HG03196 (cell line): Measurements from ENCODE around the gene TOMM22.
"Not testable (repeated sequence)": the region's sequence is repeated elsewhere in the genome, so short reads cannot be mapped to it uniquely, and the experiment has no call there.

ENCODE experiments used
- ATAC-seq: cut with Tn5 transposase; IDR thresholded peaks from one replicate; pipeline ENCODE4 v1.9.1; 2021; ENCODE audit not compliant: unreplicated experiment

TOMM22 gene

DNA sequence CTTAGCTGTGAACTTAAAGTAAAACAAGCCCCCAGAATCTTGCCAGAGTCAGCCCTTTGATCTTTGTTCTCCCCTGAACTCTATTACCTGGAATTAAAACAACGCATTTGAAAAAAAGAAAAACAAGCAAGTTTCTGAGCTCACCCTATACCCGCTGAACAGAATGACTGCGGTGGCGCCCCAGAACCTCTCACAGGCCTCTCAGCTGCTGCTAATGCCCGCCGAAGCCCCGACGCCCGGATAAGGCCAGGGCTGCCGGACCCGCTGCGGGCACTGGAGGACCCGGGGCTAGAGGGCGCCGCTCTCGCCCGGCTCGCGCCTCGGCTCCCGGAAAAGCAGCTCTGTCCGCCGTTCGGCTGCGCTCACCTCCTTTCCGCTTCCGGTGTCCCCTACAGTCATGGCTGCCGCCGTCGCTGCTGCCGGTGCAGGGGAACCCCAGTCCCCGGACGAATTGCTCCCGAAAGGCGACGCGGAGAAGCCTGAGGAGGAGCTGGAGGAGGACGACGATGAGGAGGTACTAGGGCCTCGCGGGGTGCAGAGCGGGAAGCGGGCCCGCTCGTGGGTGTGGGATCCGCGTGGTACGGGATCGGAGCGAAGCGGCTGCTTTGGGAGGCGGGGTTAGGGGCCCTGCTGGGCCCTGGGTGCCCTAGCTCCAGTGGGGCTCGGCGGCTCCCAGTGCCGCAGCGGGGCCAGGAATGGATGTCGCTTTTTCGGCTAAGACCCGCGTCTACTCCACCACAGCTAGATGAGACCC lies at the start of gene TOMM22:
Gene TOMM22 (plus strand): TSS at position 376 of the 754 bp plus-strand sequence. CDS start 22 bp downstream, at position 398.
- peak; percentile 90 for ATAC-seq

DNA sequence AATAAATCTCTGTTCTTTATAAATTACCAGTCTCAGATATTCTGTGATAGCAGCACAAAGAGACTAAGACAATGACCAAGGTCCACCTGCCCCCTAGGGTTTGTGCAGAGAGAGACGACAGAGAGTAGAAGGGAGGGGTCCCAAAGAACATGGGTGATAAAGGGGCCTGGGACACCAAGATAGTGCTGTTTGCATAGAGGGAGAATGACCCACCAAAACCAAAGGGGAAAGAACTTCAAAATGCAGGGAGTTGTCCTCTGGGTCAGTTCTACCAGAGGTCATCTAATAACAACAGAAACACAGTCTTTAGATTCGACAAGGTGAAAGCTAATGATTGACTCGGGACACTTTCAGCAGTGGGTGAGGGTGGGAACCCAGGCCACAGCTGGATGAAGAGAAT lies 49.2 kb upstream of the TOMM22 start:
- ATAC-seq = no peak

DNA sequence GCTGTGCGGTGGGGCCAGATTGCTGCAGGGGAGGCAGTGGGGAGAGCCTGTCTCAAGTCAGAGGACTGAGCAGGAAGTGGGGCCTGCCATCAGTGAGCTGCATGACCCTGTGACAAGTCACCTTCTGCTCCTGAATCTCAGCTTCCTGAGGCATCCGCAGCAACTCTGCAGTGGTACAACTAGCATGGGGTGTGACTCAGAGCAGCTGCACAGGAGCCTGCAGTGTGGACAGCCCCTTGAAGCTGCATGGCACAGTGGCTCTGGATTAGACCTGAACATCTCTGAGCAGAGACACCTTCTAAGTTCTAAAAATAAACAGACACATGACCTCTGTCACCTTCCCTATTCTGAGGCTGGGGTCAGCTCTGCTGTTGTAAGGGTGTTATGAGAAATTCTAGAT lies 43.5 kb upstream of the TOMM22 start:
- no peak for ATAC-seq

DNA sequence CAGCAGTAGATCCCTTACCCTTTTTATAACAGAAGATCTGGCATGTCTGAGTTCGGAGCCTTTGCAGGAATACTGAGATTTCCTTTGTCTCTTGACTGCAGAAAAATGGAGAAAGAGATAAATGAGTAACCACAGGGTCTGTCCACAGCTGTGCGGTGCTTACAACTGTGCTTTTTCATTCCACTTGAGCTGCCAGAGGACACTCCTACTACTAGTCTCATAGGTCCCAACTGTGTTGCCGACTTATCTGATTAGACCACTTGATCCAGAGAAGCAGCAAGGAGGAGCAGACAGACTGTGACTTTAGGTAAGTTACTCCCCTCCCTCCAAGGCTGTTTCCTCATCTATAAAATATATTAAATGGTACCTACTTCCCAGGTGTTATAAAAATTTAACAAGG lies 43.0 kb upstream of the TOMM22 start:
- ATAC-seq = no peak

DNA sequence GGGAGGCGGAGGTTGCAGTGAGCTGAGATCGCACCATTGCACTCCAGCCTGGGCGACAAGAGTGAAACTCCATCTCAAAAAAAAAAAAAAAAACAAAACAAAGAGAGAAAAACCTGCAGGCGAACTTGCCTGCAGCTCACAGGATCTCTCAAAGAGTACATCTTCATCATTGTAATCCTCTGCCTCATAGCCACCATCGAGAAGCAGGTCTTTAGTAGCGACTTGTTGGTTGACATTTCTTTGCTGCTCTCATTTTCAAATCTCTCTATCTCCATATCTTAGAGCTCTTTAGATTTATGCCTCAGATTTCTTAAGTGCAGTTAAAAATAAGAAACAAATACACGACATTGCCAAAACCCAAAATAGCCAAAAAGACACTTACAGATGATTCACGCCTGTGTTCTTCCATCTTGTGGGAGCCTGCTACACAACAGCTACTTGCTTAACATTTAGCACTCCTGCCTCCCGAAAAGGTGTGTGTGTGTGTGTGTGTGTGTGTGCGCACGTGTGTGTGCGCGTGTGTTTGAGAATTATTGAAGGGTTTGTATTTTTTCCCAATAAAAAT lies 40.2 kb upstream of the TOMM22 start:
- ATAC-seq = no peak

DNA sequence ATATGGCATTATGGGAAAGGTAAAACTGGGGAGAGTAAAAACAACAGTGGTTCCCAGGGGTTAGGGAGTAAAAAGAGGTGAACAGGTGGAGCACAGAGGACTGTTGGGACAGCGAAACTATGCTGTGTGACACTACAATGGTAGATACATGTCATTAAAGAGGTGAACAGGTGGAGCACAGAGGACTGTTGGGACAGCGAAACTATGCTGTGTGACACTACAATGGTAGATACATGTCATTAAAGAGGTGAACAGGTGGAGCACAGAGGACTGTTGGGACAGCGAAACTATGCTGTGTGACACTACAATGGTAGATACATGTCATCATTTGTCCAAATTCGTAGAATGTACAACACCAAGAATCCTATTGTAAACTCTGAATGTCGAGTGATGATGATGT lies 37.5 kb upstream of the TOMM22 start:
- ATAC-seq = not testable (repeated sequence)

DNA sequence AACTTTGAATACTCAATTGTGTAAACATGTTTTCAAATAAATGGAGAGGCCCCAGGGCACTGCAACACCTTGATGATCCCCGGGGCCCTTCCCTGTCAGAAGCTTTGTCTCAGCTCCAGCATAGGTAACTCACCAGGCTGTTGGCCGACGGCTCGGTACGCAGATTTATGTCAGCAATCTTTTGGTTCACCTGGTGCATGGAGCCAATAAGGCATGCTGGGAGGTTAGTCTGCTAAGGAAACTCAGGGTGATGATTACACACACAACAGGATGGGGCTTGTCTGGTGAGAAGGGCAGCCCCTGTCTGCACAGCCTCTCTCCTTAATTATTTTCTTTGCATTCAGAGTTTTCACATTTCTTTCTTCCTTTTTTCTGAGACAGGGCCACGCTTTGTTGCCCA lies 36.3 kb upstream of the TOMM22 start:
- ATAC-seq = no peak

DNA sequence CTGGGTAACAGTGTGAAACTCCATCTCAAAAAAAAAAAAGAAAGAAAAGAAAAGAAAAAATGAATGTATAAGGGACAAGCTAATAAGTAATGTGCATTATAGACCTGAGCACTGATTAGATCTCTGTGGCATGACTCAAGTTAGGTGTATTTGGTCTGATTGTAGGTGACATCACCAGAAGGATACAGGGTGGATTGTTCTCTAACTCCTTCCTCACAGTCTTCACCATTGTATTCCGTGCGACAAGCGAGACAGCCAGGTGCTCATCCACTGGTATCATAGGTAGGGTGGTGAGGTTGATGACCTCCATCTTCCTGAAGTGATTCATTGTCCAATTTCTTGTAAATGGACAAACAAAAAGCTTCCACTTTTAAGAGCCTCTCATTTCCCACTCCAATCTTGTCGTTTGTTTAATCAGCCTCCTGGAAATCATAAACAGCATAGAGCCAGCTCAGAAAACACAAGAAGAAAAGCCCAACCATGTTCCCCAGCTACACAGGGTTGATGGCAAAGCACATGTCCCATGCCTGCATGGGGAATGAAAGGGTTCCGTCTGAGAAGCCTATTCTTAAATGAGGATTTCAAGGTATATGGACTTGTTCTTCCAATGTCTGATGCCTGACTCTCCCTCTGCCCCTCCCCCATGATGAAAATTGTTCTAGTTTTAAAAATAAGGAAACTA lies 31.8 kb upstream of the TOMM22 start:
- no peak for ATAC-seq

DNA sequence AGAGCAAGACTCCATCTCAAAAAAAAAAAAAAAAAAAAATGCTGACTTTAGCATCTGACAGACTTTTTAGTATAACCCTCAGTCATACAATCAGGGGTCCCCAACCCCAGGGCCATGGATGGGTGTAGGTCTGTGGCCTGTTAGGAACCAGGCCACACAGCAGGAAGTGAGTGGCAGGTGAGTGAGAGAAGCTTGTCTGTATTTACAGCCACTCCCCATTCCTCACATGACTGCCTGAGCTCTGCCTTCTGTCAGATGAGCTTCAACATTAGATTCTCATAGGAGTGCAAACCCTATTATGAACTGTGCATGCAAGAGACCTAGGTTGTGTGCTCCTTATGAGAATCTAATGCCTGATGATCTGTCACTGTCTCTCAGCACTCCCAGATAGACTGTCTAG lies 28.9 kb upstream of the TOMM22 start:
- no peak for ATAC-seq

DNA sequence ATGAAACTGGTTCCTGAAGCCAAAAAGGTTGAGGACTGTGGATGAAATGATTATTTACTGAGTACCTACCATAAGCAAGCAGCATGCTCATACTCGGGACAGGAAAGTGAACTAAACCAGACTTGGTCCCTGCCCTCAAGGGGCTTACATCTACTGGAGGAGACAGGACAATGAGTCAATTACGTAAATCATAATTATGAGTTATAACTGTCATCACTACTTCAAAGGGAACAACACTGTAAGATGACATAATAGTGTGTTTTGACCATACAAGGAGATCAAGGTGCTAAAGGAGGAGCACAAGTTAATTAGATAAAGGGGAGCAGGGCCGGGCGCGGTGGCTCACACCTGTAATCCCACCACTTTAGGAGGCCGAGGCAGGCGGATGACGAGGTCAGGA lies 28.0 kb upstream of the TOMM22 start:
- ATAC-seq = no peak

DNA sequence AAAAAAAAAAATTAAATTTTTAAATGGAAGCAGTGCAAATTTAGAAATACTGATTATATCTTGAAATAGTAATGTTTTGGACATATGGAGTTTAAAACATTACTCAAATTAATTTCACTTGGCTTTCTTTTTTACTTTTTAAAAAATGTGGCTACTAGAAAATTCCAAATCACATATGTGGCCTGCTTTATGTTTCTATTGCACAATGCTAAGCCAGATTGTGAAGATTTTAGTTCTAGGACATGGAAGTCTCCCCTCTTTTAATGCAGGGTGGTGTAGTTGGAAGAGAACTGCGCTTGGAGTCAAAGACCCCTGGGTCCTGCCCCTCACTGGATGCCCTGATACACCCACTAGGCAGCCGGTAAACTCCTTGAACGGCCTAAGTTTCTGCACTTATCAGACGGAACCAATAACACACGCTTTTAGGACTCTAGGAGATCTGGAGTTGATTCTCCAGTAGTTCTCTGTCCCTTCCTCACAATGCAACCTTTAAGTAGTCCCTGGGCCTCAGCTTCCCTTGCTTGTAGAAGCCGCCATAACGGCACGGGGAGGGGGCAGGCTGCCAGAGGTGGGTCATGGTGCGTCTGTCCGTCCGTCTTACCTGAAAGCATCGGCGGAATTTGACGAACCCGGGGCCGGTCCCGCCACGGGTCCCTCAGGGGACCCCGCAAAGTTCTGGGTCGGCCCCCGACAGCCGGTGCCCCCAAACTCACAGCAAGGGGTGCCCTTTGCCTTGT lies 26.1 kb upstream of the TOMM22 start:
- no peak for ATAC-seq

DNA sequence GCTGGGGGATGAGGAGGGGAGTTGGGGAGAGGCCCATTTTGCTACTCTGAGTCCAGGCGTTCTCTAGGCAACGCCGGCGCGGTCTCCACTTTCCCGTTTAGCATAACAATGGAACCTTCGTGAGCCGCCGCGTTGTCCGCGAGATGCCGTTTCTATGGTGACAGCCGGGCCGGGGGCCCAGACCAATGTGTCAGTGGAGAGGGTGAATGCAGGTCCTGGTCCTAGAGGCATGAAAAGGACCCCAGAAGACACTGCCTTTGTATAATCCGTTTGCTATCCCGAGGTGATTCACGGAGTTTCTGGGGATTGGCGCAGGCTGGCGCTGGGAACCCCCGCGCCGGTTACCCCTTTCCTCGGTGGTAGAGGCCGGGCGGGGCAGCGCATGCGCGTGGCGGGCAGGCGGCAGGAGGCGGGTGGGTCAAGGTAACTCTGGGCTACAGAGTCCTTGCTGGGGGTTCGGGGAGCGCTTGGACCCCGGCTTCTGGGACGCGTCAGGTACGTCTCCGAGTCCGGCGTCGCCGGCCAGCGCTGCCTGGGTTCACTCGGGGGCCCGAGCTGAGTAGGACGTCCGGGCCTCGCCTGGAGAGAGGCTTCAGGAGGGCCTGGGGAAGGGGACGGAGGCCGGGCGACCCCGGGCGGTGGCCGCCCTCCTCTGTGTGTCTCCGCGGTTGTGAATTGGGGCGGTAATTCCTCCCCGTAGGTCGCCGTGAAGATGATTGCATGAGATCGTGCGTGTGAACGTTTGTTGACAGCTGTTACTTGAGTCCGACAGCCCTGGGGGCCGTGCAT lies 25.3 kb upstream of the TOMM22 start, which contains the start of the genes CBY1 and FAM227A:
Gene CBY1 (plus strand): TSS at position 383 of the 789 bp plus-strand sequence. CDS start 11,417 bp downstream, outside the sequence.
Gene FAM227A (minus strand): TSS at position 137 of the 789 bp plus-strand sequence. CDS start 6,224 bp downstream, outside the sequence.
- peak; percentile 71 for ATAC-seq

DNA sequence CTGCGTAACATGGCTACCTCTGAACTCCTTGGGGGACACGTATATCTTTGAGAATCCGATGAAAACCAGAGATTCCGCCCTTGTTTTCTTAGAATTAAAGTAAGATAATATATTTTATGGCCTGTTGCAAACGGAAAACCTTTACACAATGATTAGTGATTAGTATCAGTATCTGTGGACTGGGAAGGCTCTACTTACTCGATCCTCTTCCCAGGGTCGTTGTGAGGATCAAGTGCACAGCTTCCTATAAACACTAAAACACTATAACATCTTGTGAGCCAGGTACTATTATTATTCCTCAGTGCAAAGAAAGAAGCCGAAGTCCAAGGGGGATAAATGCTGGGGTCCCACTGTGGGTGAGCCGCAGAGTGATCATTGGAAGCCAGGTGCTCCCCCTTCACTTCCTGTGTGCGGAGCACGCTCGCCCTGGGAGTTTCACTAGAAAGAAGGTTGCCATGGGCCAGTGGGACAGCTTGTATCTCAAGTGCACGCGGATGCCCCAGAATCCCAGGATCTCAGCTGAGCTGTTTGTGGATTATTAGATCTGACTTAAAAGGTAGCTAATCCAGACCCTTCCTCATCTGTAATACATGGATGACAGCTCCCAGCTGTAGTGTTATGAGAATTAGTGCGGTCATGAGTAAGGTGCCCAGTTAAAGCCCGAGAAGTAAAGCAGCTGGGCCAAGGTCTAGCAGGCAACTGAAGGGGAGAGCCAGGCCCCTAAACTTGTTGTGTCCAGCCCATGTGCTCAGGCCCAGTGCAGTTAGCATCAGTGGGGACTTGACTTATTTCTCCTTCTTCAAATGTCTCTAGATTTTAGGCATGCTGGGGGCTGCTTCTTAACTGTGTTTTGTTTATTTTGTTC lies 24.5 kb upstream of the TOMM22 start:
- ATAC-seq = peak; percentile 39

DNA sequence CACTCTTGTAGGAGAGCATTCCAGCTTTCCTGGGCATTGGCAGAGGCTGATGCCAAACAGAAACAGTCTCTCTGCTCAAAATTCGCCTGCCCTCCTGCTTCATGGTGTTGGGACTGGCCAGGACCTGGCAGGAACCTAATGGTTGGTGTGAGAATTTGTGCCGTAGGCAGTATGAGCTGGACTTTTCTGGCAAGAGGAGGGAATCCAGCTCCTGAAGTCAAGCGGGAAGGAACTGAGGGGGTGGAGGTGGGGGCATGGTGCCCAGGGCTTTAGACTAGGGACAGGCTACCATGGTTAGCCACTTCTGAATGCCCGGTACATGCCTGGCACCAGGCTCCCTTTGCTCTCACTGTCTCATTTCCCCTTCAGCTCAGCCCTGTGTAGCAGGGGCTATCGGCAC lies 6.9 kb upstream of the TOMM22 start:
- no peak for ATAC-seq

DNA sequence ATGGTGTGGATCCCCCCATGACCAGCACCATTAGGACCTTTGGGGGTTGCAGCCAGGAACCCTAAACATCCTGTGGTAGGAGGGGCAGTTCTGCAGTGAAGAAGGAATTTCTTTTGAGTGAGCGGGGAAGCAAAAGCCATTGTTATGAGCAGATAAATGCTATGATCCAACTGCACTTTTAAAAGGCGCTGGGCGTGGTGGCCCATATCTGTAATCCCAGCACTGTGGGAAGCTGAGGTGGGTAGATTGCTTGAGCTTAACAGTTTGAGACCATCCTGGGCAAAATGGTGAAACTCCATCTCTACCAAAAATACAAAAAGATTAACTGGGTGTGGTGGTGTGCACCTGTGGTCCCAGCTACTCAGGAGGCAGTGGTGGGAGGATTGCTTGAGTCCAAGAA lies 5.9 kb upstream of the TOMM22 start:
- no peak for ATAC-seq

DNA sequence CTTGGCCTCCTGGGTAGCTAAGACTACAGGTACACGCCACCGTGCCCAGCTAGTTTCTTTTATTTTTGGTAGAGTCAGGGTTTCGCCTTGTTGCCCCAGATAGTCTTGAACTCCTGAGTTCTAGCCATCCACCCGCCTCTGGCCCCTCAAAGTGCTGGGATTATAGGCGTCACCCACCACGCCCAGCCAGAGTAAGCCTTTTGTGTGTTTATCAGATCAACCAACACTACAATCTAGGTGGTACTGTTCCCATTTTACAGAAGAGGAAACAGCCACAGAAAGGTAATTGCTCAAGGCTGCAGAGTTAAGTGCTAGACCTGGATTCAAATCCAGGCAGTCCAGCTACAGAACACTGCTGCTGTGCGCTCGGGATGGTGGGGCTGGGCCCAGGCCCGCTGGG lies 3.1 kb downstream of the TOMM22 start:
- no peak for ATAC-seq

DNA sequence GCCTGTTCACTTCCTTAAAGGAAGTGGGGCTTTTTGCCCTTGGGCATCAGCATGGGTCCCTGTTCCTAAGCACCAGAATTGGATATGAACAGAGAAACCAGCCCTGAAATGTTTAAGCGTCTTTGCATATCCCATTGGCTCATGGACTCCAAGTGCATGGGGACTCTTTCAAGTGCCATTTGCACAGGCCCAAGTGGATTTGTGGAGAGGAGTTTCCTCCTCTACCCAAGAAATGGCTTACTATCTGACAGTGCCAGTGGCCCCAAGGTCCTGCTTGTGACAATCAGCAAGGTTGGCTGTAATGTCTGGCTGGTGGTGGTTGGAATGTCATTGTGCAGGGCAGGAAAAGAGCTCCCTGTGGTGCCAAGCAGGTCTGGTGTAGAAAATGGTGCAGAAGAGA lies 4.0 kb downstream of the TOMM22 start:
- ATAC-seq = no peak

DNA sequence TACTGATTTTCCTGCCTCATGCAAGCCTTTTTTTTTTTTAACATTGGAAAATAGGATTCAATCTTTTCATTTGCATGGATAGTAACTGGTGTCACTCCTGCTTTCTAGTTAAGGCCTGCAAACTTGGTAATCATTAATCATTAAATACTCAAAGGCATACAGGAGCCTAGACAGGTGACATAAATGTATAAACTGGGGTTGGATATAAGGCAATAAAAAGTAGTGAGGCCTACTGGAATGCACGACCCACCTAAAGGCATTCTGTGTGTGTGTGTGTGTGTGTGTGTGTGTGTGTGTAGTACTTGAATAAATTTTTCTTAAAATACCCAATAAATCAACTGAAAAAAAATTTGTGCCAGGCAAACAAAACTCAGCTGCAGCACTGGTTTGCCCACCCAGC lies 7.9 kb downstream of the TOMM22 start:
- ATAC-seq = no peak

DNA sequence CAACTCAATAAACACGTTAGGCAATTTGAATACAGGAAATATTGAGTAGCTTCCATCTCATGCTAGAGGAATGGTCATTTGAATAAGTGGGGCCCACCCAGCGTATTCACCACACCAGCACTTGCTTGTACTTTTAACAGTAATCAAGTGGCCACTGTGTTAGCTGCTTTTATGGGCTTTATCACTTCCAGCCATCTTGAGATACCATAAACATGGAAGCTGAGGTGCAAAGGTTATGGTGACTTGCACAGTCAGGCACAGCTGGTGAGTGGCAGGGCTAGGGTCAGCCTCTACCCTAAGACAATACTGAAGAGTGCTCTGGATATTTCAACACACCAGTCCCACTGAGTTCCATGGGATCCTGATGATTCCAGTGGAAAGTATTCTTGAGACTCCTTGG lies 12.3 kb downstream of the TOMM22 start:
- ATAC-seq = no peak

DNA sequence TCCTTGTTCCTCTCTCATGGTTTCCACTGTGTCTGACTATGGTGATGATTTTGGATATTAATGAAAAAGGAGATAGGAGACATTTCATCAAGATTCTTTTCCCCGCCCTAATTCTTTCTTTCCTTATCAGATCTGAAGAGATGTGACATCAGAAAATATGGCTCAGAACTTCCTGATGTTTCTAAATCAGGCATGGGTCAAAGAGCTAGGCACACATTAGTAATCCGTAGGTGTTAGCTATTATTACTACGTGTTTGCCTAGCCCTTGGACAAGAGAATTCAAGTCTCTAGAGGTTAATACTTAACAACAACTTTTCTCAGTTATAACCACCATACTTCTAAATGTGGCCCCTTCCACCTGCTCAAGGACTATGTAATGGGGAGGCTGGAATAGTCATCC lies 13.2 kb downstream of the TOMM22 start:
- no peak for ATAC-seq
